HG02938 (cell line): ENCODE data around the gene UBE4A.

ENCODE experiments used
- ATAC-seq: cut with Tn5 transposase; IDR thresholded peaks from one replicate; pipeline ENCODE4 v1.9.1; 2021; ENCODE audit warnings: mild to moderate bottlenecking, moderate library complexity; ENCODE audit not compliant: unreplicated experiment

Gene UBE4A

GRCh38 chr11:118341261-118341660 is 18.1 kb upstream of the UBE4A start:
- no peak for ATAC-seq

DNA sequence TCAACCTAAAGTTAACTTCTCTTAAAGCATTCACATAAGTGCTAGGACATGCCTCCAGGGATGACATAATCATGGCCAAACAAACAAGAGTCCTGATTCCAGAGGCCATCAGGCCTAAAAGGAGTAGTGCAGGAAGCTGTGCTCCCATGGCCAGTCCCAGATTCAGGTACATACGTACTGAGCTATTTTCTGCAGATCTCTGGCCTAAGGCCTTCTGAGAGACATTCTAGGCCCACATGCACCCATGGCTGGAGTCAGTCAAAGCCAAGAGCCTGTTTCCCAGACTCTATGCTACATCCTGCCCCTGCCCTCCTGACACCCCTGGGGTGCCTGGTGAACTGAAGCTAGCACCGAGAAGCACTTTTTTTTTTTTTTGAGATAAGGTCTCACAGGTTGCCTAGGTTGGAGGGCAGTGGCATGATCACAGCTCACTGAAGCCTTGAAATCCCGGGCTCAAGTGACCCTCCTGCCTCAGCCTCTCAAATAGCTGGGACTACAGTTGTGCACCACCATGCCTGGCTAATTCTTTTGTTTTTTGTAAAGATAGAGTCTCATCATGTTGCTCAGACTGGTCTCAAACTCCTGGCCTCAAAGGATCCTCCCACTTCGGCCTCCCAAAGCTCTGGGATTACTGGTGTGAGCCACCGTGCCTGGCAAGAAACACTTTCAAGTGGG is 17.4 kb upstream of the UBE4A start:
- no peak for ATAC-seq

DNA sequence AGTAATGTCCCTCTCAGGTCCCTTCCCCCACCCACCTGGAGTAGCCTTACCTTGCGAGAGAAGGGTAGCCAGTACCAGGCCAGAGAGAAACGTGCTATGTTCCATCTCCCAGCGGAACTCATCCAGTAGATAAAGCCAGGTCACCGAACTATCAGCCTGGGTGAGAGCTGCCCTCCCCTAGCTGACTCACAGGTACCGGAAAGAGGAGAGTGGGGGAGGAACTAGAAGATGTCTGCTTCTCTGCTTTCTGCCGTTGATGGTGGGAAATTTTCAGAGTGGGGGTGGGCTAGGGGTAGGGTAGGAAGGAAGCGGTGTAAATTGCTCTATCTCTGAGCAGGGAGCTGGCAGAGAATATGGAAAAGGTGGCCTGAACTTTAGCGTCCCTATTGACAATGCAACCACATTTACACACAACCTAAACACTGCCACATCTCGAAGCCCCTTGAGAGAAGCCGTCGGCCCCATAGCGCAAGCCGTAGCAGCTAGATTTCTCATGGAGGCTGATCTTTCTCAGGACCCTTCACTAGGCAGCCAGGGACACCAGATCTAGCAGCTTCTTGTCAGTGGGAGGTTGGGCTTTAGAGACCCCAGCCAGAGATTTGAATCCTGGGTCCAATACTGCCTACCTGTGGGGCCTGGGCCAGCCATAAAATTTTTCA is 16.8 kb upstream of the UBE4A start, which contains the start of gene CD3D:
CD3D (minus strand) TSS at position 203 of the 659 bp plus-strand sequence; CDS start at position 105, 98 bp downstream.
- ATAC-seq: no peak

- ATAC-seq: no peak
Measured at GRCh38 chr11:118343248-118343647, 16.2 kb upstream of the UBE4A start.

DNA sequence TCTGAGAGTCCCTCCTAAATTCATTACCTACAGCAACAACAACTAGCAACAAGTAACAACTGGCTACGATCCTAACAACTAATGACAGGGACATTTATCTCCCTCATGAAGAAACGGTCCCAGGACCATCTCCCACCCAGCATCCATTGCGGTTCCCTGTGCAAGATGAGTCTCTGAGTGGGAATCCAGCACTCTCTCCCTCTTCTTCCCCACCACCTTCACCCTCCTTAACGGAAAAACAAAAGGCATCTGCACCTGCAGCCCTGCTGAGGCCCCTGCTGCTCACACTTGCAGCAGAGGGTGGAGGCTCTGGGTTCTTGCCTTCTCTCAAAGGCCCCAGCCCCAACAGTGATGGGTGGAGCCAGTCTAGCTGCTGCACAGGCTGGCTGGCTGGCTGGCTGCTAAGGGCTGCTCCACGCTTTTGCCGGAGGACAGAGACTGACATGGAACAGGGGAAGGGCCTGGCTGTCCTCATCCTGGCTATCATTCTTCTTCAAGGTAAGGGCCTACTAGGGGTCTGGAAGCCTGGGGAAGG is 15.4 kb upstream of the UBE4A start, which contains the start of gene CD3G:
CD3G (plus strand) TSS at position 364 of the 535 bp plus-strand sequence; CDS start at position 444, 80 bp downstream.
- no peak for ATAC-seq

DNA sequence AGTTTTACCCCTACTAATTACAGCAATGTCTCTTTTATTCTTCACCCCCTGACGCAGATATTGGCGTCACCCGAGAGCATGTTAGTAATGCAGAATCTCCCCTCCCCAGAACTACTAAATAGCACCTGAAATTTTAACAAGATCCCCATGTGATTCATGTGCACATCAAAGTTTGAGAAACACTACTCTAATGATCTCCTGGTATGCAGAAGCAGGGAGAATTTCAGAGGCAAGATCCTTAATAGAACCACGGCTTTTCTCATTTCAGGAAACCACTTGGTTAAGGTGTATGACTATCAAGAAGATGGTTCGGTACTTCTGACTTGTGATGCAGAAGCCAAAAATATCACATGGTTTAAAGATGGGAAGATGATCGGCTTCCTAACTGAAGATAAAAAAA is 9.9 kb upstream of the UBE4A start:
- no peak for ATAC-seq

- ATAC-seq: no peak
Measured at GRCh38 chr11:118353084-118353710, 6.2 kb upstream of the UBE4A start.

DNA sequence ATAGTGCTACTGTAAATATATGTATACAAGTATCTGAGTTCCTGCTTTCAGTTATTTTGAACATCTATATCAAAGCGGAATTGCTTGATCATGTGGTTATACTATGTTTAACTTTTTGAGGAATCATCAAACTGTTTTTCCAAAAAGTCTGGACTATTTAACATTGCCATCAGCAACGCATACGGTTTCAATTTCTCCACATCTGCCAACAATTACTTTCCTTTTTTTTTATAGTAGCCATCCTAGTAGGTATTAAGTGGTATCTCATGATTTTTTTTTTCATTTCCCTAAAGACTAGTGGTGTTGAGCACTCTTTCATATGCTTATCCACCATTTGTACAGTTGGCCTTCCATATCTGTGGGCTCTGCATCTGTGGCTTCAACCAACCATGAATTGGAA is 1.3 kb upstream of the UBE4A start:
- ATAC-seq: no peak

DNA sequence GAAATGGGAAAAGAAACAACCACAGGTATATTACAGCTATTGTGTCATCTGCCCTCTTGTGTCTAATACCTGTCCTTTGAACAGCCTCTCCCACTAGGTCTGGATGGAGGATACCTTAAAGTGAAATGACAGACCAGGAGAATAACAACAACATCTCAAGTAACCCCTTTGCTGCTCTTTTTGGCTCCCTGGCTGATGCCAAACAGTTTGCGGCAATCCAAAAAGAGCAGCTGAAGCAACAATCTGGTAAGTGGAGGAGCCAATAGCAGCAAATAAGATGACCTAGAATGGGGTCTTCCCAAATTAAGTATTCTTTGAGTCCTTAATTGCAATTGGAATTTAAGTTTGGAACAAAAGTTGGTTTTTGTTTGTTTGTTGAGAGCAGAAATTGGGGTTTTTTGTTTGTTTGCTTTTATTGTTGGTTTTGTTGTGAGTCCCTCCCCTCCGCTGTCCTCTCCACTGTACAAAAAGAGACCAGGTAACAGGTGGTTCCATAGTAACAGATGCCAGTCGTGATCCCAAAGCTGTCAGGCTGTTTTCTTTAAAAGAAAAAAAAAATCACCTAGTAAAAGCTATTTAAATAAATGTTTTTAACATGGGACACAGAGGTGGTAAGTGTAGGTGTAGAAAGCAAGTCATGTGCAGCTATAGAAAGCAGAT is 5.7 kb downstream of the UBE4A start:
- ATAC-seq: no peak

DNA sequence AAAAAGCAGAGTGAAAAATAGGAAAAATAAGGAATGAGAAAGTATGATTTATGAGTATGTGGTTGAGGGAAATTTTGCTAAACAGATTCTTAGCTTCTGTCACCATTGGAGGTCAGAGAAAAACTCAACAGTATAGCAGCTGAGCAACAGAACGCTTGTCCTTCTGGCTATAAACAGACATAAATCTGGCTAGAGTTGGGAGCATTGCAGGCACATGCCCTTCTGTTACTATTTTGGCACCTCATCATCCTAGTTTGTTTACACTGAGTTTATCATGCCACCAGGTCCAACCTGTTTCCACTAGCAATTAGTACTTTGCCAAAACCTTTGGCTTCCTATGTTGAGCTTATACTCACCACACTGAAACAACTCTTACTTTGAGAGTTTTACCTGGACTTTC is 6.9 kb downstream of the UBE4A start:
- ATAC-seq: no peak

DNA sequence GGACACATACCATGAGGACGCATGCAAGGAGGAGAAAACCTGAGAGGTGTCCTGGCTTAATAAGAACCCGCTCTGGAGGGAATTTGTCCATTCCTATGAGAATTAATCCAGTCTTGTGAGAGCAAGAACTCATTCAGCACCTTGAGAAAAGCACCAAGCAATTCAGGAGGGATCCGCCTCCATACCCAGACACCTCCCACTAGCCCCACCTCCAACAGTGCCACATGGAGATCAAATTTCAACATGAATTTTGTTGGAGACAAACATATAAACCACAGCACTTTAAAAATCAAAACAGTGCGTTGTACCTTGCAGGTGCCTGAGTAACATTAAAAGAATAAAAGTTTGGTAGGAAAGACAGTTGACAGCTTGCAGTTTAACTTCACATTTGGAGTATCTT is 11.4 kb downstream of the UBE4A start:
- no peak for ATAC-seq

DNA sequence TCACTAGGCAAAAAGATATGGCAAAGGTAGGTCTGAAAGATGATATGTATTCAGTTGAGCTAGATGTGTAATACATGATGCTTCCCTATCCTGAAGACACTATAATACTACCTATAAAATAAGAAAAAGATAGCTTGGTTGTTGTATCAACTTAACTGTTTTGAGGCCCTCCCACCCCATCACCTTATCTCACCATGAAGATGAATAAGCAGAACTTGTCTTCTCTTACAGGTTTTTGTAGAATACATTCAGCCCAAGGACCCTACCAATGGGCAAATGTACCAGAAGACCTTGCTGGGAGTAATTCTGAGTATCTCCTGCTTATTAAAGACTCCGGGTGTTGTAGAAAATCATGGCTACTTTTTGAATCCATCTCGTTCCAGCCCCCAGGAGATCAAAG is 13.9 kb downstream of the UBE4A start:
- no peak for ATAC-seq

DNA sequence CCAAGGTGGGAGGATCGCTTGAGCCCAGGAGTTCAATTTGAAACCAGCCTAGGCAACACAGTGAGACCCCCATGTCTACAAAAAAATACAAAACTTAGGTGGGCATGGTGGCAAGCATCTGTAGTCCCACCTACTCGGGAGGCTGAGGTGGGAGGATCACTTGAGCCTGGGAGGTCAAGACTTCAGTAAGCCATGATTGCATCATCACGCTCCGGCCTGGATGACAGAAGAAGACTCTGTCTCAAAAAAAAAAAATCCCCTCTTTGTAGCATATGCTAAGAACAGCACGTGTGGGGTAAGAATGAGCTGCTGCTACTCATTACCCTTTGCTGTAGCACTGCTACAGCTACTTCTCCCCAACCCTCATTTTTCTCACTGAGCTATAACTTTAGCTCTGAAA is 14.5 kb downstream of the UBE4A start:
- no peak for ATAC-seq

- ATAC-seq: no peak
Measured at GRCh38 chr11:118374729-118375128, 15.3 kb downstream of the UBE4A start.

GRCh38 chr11:118375978-118376377 is 16.6 kb downstream of the UBE4A start:
- no peak for ATAC-seq

GRCh38 chr11:118379497-118379896 is 20.1 kb downstream of the UBE4A start:
- ATAC-seq: no peak

DNA sequence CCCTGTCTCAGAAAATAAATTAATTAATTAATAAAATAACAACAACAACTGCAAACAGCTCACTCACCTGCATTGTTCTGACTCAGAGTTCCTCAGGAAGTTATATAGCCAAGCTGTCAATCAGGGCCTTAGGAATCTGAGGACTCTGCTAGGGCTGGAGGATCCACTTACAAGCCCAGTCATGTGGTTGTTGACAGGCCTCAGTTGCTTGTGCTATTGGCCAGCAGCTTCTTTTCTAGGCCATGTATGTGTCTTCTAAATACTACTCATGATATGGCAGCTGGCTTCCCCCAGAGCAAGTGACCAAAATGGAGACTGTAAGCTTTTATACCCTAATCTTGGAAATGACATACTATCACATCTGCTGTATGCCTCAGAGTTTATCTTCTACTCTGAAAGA is 21.2 kb downstream of the UBE4A start:
- no peak for ATAC-seq

- no peak for ATAC-seq
Measured at GRCh38 chr11:118382954-118383353, 23.6 kb downstream of the UBE4A start.

DNA sequence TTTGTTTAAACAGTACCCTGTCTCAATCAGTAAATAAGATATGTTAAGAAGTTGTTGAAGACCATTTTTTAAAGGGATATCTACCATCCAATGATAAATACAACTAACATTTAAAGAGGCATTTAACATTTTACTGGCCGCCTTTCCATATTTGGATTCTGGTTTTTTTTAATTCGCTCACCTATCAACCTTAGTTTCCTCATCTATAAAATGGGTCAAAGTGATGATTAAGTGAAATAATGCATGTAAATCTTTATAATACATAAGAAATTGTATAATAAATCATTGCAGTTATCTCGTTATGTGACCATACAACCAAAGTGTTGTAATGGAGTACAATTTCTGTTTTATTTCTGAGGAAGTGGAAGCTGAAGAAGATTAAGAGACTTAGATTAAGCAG is 24.3 kb downstream of the UBE4A start:
- ATAC-seq: no peak

- no peak for ATAC-seq
Measured at GRCh38 chr11:118396097-118396501, 36.7 kb downstream of the UBE4A start.

GRCh38 chr11:118397448-118397847 is 38.0 kb downstream of the UBE4A start:
- ATAC-seq: no peak
